ENCODE measurements around the gene PTCH2.

PTCH2 gene

GRCh38 chr1:44783697-44784093, 59.4 kb downstream of the PTCH2 start:
- no peak for DNase-seq (ENCODE audit: extremely low read depth, low read depth)
- H3K4me3 ChIP-seq (replicated peaks; ENCODE audit: low read depth, low read length): peak overlapping the region; percentile 15
- TF ChIP-seq CTCF (IDR thresholded peaks at IDR 0.05; ENCODE audit: low read depth, low read length, missing control alignments): no peak

GRCh38 chr1:44780583-44781121, 62.4 kb downstream of the PTCH2 start:
- no peak overlapping the region for H3K4me3 ChIP-seq (replicated peaks; ENCODE audit: low read depth, low read length)
- no peak for TF ChIP-seq CTCF (IDR thresholded peaks at IDR 0.05; ENCODE audit: low read depth, low read length, missing control alignments)
- DNase-seq (ENCODE audit: extremely low read depth, low read depth): no peak

- no peak for DNase-seq (ENCODE audit: extremely low read depth, low read depth)
- TF ChIP-seq CTCF (IDR thresholded peaks at IDR 0.05; ENCODE audit: low read depth, low read length, missing control alignments): no peak
- H3K4me3 ChIP-seq (replicated peaks; ENCODE audit: low read depth, low read length): peak overlapping the region; percentile 100
These were observed 64.1 kb downstream of the PTCH2 start for GRCh38 chr1:44778705-44779576.

GRCh38 chr1:44777969-44778635, 65.0 kb downstream of the PTCH2 start:
- DNase-seq (ENCODE audit: extremely low read depth, low read depth): no peak
- H3K4me3 ChIP-seq (replicated peaks; ENCODE audit: low read depth, low read length): peak overlapping the region; percentile 100
- no peak for TF ChIP-seq CTCF (IDR thresholded peaks at IDR 0.05; ENCODE audit: low read depth, low read length, missing control alignments)

- peak overlapping the region; percentile 100 for H3K4me3 ChIP-seq (replicated peaks; ENCODE audit: low read depth, low read length)
- TF ChIP-seq CTCF (IDR thresholded peaks at IDR 0.05; ENCODE audit: low read depth, low read length, missing control alignments): no peak
- no peak for DNase-seq (ENCODE audit: extremely low read depth, low read depth)
These were observed 65.5 kb downstream of the PTCH2 start for GRCh38 chr1:44777547-44777946.

GRCh38 chr1:44776730-44777068, 66.4 kb downstream of the PTCH2 start:
- TF ChIP-seq CTCF (IDR thresholded peaks at IDR 0.05; ENCODE audit: low read depth, low read length, missing control alignments): no peak
- DNase-seq (ENCODE audit: extremely low read depth, low read depth): no peak
- H3K4me3 ChIP-seq (replicated peaks; ENCODE audit: low read depth, low read length): peak overlapping the region; percentile 100

All from HFF-Myc (cell line).